Osteoblast (primary cell): Measurements from ENCODE around the gene GMCL1. TPM values are rescaled to one million over a fixed set of nuclear protein-coding genes. Genes with fewer than 3 reads are reported as not detected.

ENCODE experiments used
- DNase-seq: peaks from one replicate; pipeline ENCODE4 v3.0.0; 2011; ENCODE audit warnings: low spot score, mixed read lengths; ENCODE audit not compliant: insufficient read length; ENCODE audit errors: missing footprints
- H2AFZ ChIP-seq: 2 replicates; pipeline ENCODE4 v1.6.0; 2011; ENCODE audit warnings: mild to moderate bottlenecking, low read length
- H3K27ac ChIP-seq: 2 replicates; pipeline ENCODE4 v1.5.1; 2011; ENCODE audit warnings: mild to moderate bottlenecking, low read depth, low read length, moderate library complexity
- H3K27me3 ChIP-seq: 2 replicates; pipeline ENCODE4 v1.6.0; 2012; ENCODE audit warnings: mild to moderate bottlenecking, control low read depth, inconsistent platforms, low read length, moderate library complexity; ENCODE audit not compliant: insufficient read depth
- H3K36me3 ChIP-seq: 2 replicates; pipeline ENCODE4 v1.5.1; 2011; ENCODE audit warnings: mild to moderate bottlenecking, low read length, control low read depth, moderate library complexity; ENCODE audit not compliant: insufficient read depth
- H3K4me1 ChIP-seq: 2 replicates; pipeline ENCODE4 v1.5.1; 2011; ENCODE audit warnings: mild to moderate bottlenecking, low read length, control low read depth, moderate library complexity; ENCODE audit not compliant: insufficient read depth
- H3K4me2 ChIP-seq: 2 replicates; pipeline ENCODE4 v1.6.0; 2011; ENCODE audit warnings: mild to moderate bottlenecking, low read length; ENCODE audit not compliant: insufficient read depth
- H3K4me3 ChIP-seq: fragments of 200-600 bp; sonication (generic); 3 replicates; pipeline ENCODE4 v1.5.1; 2012; ENCODE audit warnings: mild to moderate bottlenecking, low read length, inconsistent platforms; ENCODE audit not compliant: insufficient read depth
- H3K79me2 ChIP-seq: 2 replicates; pipeline ENCODE4 v1.6.0; 2012; ENCODE audit warnings: mild to moderate bottlenecking, low read length, control low read depth, inconsistent platforms; ENCODE audit not compliant: insufficient read depth
- H3K9me3 ChIP-seq: 2 replicates; pipeline ENCODE4 v1.5.1; 2011; ENCODE audit warnings: low read depth, low read length, control low read depth
- H4K20me1 ChIP-seq: 2 replicates; pipeline ENCODE4 v1.6.0; 2012; ENCODE audit warnings: mild to moderate bottlenecking, low read length, control low read depth; ENCODE audit not compliant: insufficient read depth
- total RNA-seq: library from RNA; depleted of rRNA; stranded (reverse); fragments of >200 nt; gene quantifications from 2 replicates; pipeline ENCODE4 v1.2.3, GENCODE V29; 2012
- TF ChIP-seq, protein P1 (sequence below): IDR thresholded peaks from 2 replicates; pipeline ENCODE4 v1.5.1; 2011; ENCODE audit warnings: mild to moderate bottlenecking, low read depth, low read length, moderate library complexity; ENCODE audit errors: extremely low read depth

Gene GMCL1
- total RNA-seq, 1 donor, result 8.7 TPM

DNA sequence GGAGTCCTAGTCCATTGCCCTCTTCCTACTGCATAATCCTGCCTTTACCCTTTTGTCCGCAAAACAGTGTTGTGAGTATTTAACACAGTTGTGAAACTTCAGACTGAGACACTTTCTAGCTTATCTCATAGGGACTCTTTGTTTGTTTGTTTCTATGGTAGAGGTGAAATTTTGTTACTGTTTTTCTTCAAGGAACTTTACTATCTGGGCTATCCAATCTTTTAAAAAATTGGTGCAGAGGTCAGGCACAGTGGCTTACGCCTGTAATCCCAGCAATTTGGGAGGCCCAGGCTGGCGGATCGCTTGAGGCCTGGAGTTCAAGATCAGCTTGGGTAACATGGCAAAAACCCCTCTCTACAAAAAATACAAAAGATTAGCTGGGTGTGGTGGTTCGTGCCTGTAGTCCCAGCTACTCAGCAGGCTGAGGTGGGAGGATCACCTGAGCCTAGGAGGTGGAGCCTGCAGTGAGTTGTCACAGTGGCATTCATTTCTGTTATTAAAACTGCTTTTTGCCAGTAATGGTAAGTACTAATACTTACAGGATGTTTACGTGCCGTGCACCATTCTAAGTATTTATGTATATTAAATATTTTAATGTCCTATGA, 18.8 kb downstream of the GMCL1 start:
- DNase-seq, result no peak
- H3K27ac ChIP-seq, result no peak overlapping the region
- no peaks in the 10 kb centered on the region for H3K79me2 ChIP-seq
- H2AFZ ChIP-seq, result no peak overlapping the region
- H4K20me1 ChIP-seq, result no peaks in the 10 kb centered on the region
- peaks cover 37% of the 10 kb centered on the region for H3K36me3 ChIP-seq
- no peaks in the 10 kb centered on the region for H3K27me3 ChIP-seq
- H3K4me2 ChIP-seq, result no peak overlapping the region
- H3K9me3 ChIP-seq, result no peaks in the 10 kb centered on the region
- H3K4me1 ChIP-seq, result no peaks in the 10 kb centered on the region
- no peak overlapping the region for H3K4me3 ChIP-seq
- TF ChIP-seq, protein P1, sequence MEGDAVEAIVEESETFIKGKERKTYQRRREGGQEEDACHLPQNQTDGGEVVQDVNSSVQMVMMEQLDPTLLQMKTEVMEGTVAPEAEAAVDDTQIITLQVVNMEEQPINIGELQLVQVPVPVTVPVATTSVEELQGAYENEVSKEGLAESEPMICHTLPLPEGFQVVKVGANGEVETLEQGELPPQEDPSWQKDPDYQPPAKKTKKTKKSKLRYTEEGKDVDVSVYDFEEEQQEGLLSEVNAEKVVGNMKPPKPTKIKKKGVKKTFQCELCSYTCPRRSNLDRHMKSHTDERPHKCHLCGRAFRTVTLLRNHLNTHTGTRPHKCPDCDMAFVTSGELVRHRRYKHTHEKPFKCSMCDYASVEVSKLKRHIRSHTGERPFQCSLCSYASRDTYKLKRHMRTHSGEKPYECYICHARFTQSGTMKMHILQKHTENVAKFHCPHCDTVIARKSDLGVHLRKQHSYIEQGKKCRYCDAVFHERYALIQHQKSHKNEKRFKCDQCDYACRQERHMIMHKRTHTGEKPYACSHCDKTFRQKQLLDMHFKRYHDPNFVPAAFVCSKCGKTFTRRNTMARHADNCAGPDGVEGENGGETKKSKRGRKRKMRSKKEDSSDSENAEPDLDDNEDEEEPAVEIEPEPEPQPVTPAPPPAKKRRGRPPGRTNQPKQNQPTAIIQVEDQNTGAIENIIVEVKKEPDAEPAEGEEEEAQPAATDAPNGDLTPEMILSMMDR, result no peak

DNA sequence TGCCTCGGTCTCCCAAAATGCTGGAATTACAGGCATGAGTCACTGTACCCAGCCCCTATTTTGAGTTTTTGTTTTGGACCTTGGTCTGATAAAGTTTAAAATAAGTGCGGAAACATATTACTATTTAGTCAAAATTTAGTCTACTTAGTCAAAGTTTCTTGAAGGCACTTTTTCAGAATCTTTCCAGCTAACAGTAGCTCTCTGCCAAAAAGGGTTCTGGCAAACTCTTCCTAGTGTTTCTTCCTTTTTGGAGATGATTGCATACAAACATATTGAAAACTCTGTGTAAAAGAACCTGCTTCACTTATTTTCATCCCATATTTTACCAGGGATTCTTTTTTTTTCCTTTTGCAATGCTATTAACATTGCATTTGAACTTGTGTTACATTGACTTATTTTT, 28.8 kb downstream of the GMCL1 start:
- no peak overlapping the region for H3K4me3 ChIP-seq
- no peak for DNase-seq
- H3K79me2 ChIP-seq, result no peaks in the 10 kb centered on the region
- H3K27me3 ChIP-seq, result no peaks in the 10 kb centered on the region
- no peak overlapping the region for H3K27ac ChIP-seq
- no peaks in the 10 kb centered on the region for H3K9me3 ChIP-seq
- no peaks in the 10 kb centered on the region for H3K4me1 ChIP-seq
- no peaks in the 10 kb centered on the region for H3K36me3 ChIP-seq
- no peaks in the 10 kb centered on the region for H4K20me1 ChIP-seq
- no peak overlapping the region for H3K4me2 ChIP-seq
- TF ChIP-seq, protein P1, result no peak
- no peak overlapping the region for H2AFZ ChIP-seq

DNA sequence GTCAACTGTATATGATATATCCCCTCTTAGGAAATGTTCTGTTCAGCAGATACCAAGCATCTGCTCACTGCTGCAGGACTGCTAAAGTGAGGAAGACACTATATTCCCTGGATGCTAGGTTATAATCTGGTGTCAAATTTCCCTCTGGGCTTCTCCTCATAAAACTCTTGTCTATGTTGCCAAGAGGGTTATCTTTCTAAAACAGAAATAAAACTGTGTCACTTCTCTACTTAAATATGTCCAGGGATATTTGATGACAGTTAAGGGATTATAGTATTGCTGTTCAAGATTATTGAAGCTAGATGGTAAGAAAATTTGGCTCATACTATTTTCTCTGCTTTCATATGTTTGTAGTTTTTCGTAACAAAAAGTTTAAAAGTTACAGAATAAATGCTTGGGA, 33.8 kb downstream of the GMCL1 start:
- Histone ChIP-seq H2AFZ (no peak overlapping the region), H3K4me2 (no peak overlapping the region), H3K9me3 (no peaks in the 10 kb centered on the region), H3K27ac (no peak overlapping the region), H3K36me3 (peaks cover 24% of the 10 kb centered on the region), H3K4me3 (no peak overlapping the region), H3K79me2 (no peaks in the 10 kb centered on the region), H4K20me1 (no peaks in the 10 kb centered on the region), H3K4me1 (no peaks in the 10 kb centered on the region), H3K27me3 (no peaks in the 10 kb centered on the region)
- DNase-seq, result no peak
- TF ChIP-seq, protein P1, result no peak

DNA sequence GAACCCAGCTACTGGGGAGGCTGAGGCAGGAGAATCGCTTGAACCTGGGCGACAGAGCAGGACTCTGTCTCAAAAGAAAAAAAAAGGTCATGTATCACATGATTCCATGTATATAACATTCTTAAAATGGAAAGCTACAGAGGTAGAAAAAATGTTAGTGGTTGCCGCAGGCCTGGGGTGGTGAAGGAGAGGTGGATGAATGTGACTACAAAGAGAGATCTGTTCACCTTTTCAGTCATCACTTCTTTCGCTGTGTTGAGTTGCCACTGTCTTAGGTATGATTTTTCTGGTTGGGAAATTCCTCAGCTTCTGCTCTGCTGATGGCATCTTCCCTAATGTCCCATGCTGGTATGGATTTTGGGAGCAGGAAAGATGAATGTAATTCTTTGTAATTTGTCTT, 59.0 kb downstream of the GMCL1 start:
- Histone ChIP-seq H3K4me1 (peaks cover 3% of the 10 kb centered on the region), H3K4me2 (no peak overlapping the region), H3K27me3 (no peaks in the 10 kb centered on the region), H3K36me3 (no peaks in the 10 kb centered on the region), H3K9me3 (no peaks in the 10 kb centered on the region), H3K4me3 (no peak overlapping the region), H3K79me2 (no peaks in the 10 kb centered on the region), H4K20me1 (no peaks in the 10 kb centered on the region), H2AFZ (no peak overlapping the region), H3K27ac (no peak overlapping the region)
- TF ChIP-seq, protein P1, result no peak
- DNase-seq, result no peak
